ENCODE results near the gene F12.

DNA sequence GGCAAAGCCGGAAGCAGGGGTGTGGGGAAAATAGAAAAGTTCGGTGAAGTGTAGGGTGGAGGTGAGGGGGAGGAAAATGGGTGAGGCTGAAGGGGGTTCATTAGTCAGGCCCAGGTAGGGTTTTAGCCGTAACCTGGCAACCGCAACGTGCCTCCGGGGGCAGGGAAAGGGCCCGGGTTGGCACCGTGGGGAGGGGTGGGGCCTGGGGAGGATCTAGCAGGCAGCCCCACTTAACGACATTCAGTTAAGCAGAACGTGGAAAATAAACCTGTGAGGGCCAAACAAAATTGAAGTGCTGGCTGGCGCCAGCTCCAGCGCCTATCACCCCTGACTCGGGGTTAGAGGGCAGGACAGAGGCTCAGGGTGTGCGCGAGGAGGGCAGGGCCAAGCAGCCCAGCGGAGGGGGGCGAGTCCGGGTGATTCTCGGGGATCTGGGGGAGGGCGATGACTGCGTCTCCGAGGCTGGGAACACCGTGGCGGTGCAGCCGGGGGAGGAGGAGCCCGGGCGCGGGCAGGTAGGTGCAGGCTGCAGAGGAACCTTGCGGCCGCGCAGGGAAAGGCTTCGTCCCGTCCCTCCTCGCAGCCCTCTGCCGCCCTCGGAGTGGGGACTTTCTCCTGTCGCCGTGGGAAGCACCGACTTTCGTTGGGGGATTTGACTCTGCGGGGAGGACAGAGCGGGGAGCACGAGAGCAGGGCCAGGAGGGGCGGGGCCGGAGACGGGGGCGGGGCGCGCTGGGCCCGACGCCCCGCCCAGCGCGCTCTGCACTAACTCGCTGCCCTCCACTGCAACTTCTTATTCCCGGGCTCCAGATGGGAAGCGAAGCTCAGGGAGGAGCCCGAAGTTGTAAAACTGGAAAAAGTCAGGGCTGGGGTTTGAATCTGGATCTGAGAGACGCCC lies 46.5 kb downstream of the F12 start:
- TF ChIP-seq EZH2phosphoT487 (IDR thresholded peaks at IDR 0.05; ENCODE audit: insufficient read depth, low read depth) = no peak
- no peak for TF ChIP-seq EZH2 (IDR thresholded peaks at IDR 0.05; ENCODE audit: insufficient read depth, poor library complexity, severe bottlenecking)

Data from GM23248 (cell line).